Measurements from ENCODE around the gene CAPS2. TPM values are rescaled to one million over a fixed set of nuclear protein-coding genes. Genes with fewer than 3 reads are reported as not detected.
"Not testable (repeated sequence)": the region's sequence is repeated elsewhere in the genome, so short reads cannot be mapped to it uniquely, and the experiment has no call there.

Gene CAPS2
- polyA plus RNA-seq, 4 donors: 0.27 to 3.1 (median 1.5) TPM

- no peak for FAIRE-seq
- Histone ChIP-seq H3K4me1 (ENCODE audit: control insufficient read depth in 3 of 3, insufficient read depth in 2 of 3, low read depth in 1 of 3, low read length in 2 of 3) (no peaks in the 10 kb centered on the region), H3K4me3 (ENCODE audit: low read depth in 1 of 3, low read length in 3 of 3) (no peak overlapping the region), H3K27ac (ENCODE audit: low read depth in 1 of 3, low read length in 2 of 3) (no peak overlapping the region), H3K9me3 (ENCODE audit: control insufficient read depth in 2 of 2, insufficient read depth in 1 of 2, low read depth in 1 of 2, low read length in 1 of 2) (no peaks in the 10 kb centered on the region), H3K27me3 (ENCODE audit: control insufficient read depth in 3 of 3, insufficient read depth in 3 of 3, low read length in 3 of 3) (no peaks in the 10 kb centered on the region), H3K36me3 (ENCODE audit: control insufficient read depth in 3 of 3, insufficient read depth in 2 of 3, low read depth in 1 of 3, low read length in 3 of 3) (no peaks in the 10 kb centered on the region)
- no peak for DNase-seq
- WGBS, 3 donors: 70 to 77% (median 71%) methylated on average over 2 of the region's 2 CpGs
Measured at GRCh38 chr12:75350413-75350812, 20.3 kb upstream of the CAPS2 start.

- WGBS, 3 donors: 91 to 100% (median 96%) methylated on average over 4 of the region's 4 CpGs
- Histone ChIP-seq H3K36me3 (ENCODE audit: control insufficient read depth in 3 of 3, insufficient read depth in 2 of 3, low read depth in 1 of 3, low read length in 3 of 3) (no peaks in the 10 kb centered on the region), H3K4me1 (ENCODE audit: control insufficient read depth in 3 of 3, insufficient read depth in 2 of 3, low read depth in 1 of 3, low read length in 2 of 3) (no peaks in the 10 kb centered on the region), H3K4me3 (ENCODE audit: low read depth in 1 of 3, low read length in 3 of 3) (no peak overlapping the region), H3K27me3 (ENCODE audit: control insufficient read depth in 3 of 3, insufficient read depth in 3 of 3, low read length in 3 of 3) (no peaks in the 10 kb centered on the region), H3K27ac (ENCODE audit: low read depth in 1 of 3, low read length in 2 of 3) (no peak overlapping the region), H3K9me3 (ENCODE audit: control insufficient read depth in 2 of 2, insufficient read depth in 1 of 2, low read depth in 1 of 2, low read length in 1 of 2) (no peaks in the 10 kb centered on the region)
- DNase-seq (no peak), FAIRE-seq (no peak)
Measured at GRCh38 chr12:75349946-75350345, 19.8 kb upstream of the CAPS2 start.

GRCh38 chr12:75346215-75346614, 16.1 kb upstream of the CAPS2 start:
- not testable (repeated sequence) for H3K9me3 ChIP-seq (ENCODE audit: control insufficient read depth in 2 of 2, insufficient read depth in 1 of 2, low read depth in 1 of 2, low read length in 1 of 2); H3K4me1 ChIP-seq (ENCODE audit: control insufficient read depth in 3 of 3, insufficient read depth in 2 of 3, low read depth in 1 of 3, low read length in 2 of 3); FAIRE-seq; H3K27ac ChIP-seq (ENCODE audit: low read depth in 1 of 3, low read length in 2 of 3); DNase-seq; H3K4me3 ChIP-seq (ENCODE audit: low read depth in 1 of 3, low read length in 3 of 3); H3K36me3 ChIP-seq (ENCODE audit: control insufficient read depth in 3 of 3, insufficient read depth in 2 of 3, low read depth in 1 of 3, low read length in 3 of 3); H3K27me3 ChIP-seq (ENCODE audit: control insufficient read depth in 3 of 3, insufficient read depth in 3 of 3, low read length in 3 of 3)
- 73 to 91% (median 84%) methylated on average over 6 of the region's 6 CpGs for WGBS, 3 donors

- H3K9me3 ChIP-seq (ENCODE audit: control insufficient read depth in 2 of 2, insufficient read depth in 1 of 2, low read depth in 1 of 2, low read length in 1 of 2): no peaks in the 10 kb centered on the region
- H3K27ac ChIP-seq (ENCODE audit: low read depth in 1 of 3, low read length in 2 of 3): no peak overlapping the region
- FAIRE-seq (no peak), DNase-seq (no peak)
- no peak overlapping the region for H3K4me3 ChIP-seq (ENCODE audit: low read depth in 1 of 3, low read length in 3 of 3)
- H3K4me1 ChIP-seq (ENCODE audit: control insufficient read depth in 3 of 3, insufficient read depth in 2 of 3, low read depth in 1 of 3, low read length in 2 of 3): no peaks in the 10 kb centered on the region
- H3K27me3 ChIP-seq (ENCODE audit: control insufficient read depth in 3 of 3, insufficient read depth in 3 of 3, low read length in 3 of 3): no peaks in the 10 kb centered on the region
- WGBS, 3 donors: 76 to 88% (median 87%) methylated on average over 2 of the region's 2 CpGs
- H3K36me3 ChIP-seq (ENCODE audit: control insufficient read depth in 3 of 3, insufficient read depth in 2 of 3, low read depth in 1 of 3, low read length in 3 of 3): no peaks in the 10 kb centered on the region
Measured at GRCh38 chr12:75345531-75345930, 15.4 kb upstream of the CAPS2 start.

- Histone ChIP-seq H3K36me3 (ENCODE audit: control insufficient read depth in 3 of 3, insufficient read depth in 2 of 3, low read depth in 1 of 3, low read length in 3 of 3) (no peaks in the 10 kb centered on the region), H3K4me1 (ENCODE audit: control insufficient read depth in 3 of 3, insufficient read depth in 2 of 3, low read depth in 1 of 3, low read length in 2 of 3) (no peaks in the 10 kb centered on the region), H3K27ac (ENCODE audit: low read depth in 1 of 3, low read length in 2 of 3) (no peak overlapping the region), H3K4me3 (ENCODE audit: low read depth in 1 of 3, low read length in 3 of 3) (no peak overlapping the region), H3K27me3 (ENCODE audit: control insufficient read depth in 3 of 3, insufficient read depth in 3 of 3, low read length in 3 of 3) (no peaks in the 10 kb centered on the region), H3K9me3 (ENCODE audit: control insufficient read depth in 2 of 2, insufficient read depth in 1 of 2, low read depth in 1 of 2, low read length in 1 of 2) (no peaks in the 10 kb centered on the region)
- 93 to 95% (median 94%) methylated on average over 5 of the region's 5 CpGs for WGBS, 3 donors
- no peak for FAIRE-seq
- no peak for DNase-seq
Measured at GRCh38 chr12:75341873-75342272, 11.7 kb upstream of the CAPS2 start.

GRCh38 chr12:75337905-75338304, 7.8 kb upstream of the CAPS2 start:
- Histone ChIP-seq H3K4me3 (ENCODE audit: low read depth in 1 of 3, low read length in 3 of 3) (no peak overlapping the region), H3K36me3 (ENCODE audit: control insufficient read depth in 3 of 3, insufficient read depth in 2 of 3, low read depth in 1 of 3, low read length in 3 of 3) (no peaks in the 10 kb centered on the region), H3K9me3 (ENCODE audit: control insufficient read depth in 2 of 2, insufficient read depth in 1 of 2, low read depth in 1 of 2, low read length in 1 of 2) (no peaks in the 10 kb centered on the region), H3K4me1 (ENCODE audit: control insufficient read depth in 3 of 3, insufficient read depth in 2 of 3, low read depth in 1 of 3, low read length in 2 of 3) (no peaks in the 10 kb centered on the region), H3K27ac (ENCODE audit: low read depth in 1 of 3, low read length in 2 of 3) (no peak overlapping the region), H3K27me3 (ENCODE audit: control insufficient read depth in 3 of 3, insufficient read depth in 3 of 3, low read length in 3 of 3) (peaks cover 0 to 7% (median 0%) of the 10 kb centered on the region in 3 donors)
- FAIRE-seq (peak; percentile 44), DNase-seq (no peak)
- WGBS, 3 donors: 16 to 58% (median 28%) methylated on average over 1 of the region's 1 CpG

- no peak within 1 kb of the TSS for H3K27ac ChIP-seq (ENCODE audit: low read depth in 1 of 3, low read length in 2 of 3)
- 4 to 18% (median 15%) methylated on average over 23 of the region's 23 CpGs for WGBS, 3 donors
Measured at GRCh38 chr12:75334384-75335030, 4.4 kb upstream of the CAPS2 start, which contains the start of gene GLIPR1L1. TSS of gene GLIPR1L1 (plus strand) at chr12:75334670. CDS start at chr12:75334729, 59 bp downstream.

GRCh38 chr12:75327642-75328041, 2.5 kb downstream of the CAPS2 start:
- Histone ChIP-seq H3K36me3 (ENCODE audit: control insufficient read depth in 3 of 3, insufficient read depth in 2 of 3, low read depth in 1 of 3, low read length in 3 of 3) (no peaks in the 10 kb centered on the region), H3K27me3 (ENCODE audit: control insufficient read depth in 3 of 3, insufficient read depth in 3 of 3, low read length in 3 of 3) (no peaks in the 10 kb centered on the region), H3K4me3 (ENCODE audit: low read depth in 1 of 3, low read length in 3 of 3) (no peak overlapping the region), H3K4me1 (ENCODE audit: control insufficient read depth in 3 of 3, insufficient read depth in 2 of 3, low read depth in 1 of 3, low read length in 2 of 3) (no peaks in the 10 kb centered on the region), H3K9me3 (ENCODE audit: control insufficient read depth in 2 of 2, insufficient read depth in 1 of 2, low read depth in 1 of 2, low read length in 1 of 2) (no peaks in the 10 kb centered on the region), H3K27ac (ENCODE audit: low read depth in 1 of 3, low read length in 2 of 3) (no peak overlapping the region)
- FAIRE-seq: peak; percentile 88
- DNase-seq: no peak
- 82 to 94% (median 92%) methylated on average over 1 of the region's 1 CpG for whole genome bisulfite sequencing, 3 donors

More at GRCh38 chr12:75334384-75335030, 4.4 kb upstream of the CAPS2 start, which contains the start of gene GLIPR1L1:
- peaks cover 0 to 7% (median 0%) of the 10 kb centered on the region in 3 donors for H3K27me3 ChIP-seq (ENCODE audit: control insufficient read depth in 3 of 3, insufficient read depth in 3 of 3, low read length in 3 of 3)
- no peaks in the 10 kb centered on the region for H3K36me3 ChIP-seq (ENCODE audit: control insufficient read depth in 3 of 3, insufficient read depth in 2 of 3, low read depth in 1 of 3, low read length in 3 of 3)
- H3K4me1 ChIP-seq (ENCODE audit: control insufficient read depth in 3 of 3, insufficient read depth in 2 of 3, low read depth in 1 of 3, low read length in 2 of 3): no peaks in the 10 kb centered on the region
- no peaks in the 10 kb centered on the region for H3K9me3 ChIP-seq (ENCODE audit: control insufficient read depth in 2 of 2, insufficient read depth in 1 of 2, low read depth in 1 of 2, low read length in 1 of 2)
- DNase-seq: peak; percentile 80 to 88
- H3K4me3 ChIP-seq (ENCODE audit: low read depth in 1 of 3, low read length in 3 of 3): no peak within 1 kb of the TSS
- FAIRE-seq: no peak

GRCh38 chr12:75323663-75324062, 6.5 kb downstream of the CAPS2 start:
- H3K27me3 ChIP-seq (ENCODE audit: control insufficient read depth in 3 of 3, insufficient read depth in 3 of 3, low read length in 3 of 3): no peaks in the 10 kb centered on the region
- DNase-seq (no peak), FAIRE-seq (no peak)
- no peaks in the 10 kb centered on the region for H3K9me3 ChIP-seq (ENCODE audit: control insufficient read depth in 2 of 2, insufficient read depth in 1 of 2, low read depth in 1 of 2, low read length in 1 of 2)
- H3K4me3 ChIP-seq (ENCODE audit: low read depth in 1 of 3, low read length in 3 of 3): no peak overlapping the region
- H3K27ac ChIP-seq (ENCODE audit: low read depth in 1 of 3, low read length in 2 of 3): no peak overlapping the region
- no peaks in the 10 kb centered on the region for H3K36me3 ChIP-seq (ENCODE audit: control insufficient read depth in 3 of 3, insufficient read depth in 2 of 3, low read depth in 1 of 3, low read length in 3 of 3)
- 71 to 93% (median 73%) methylated on average over 3 of the region's 3 CpGs for WGBS, 3 donors
- no peaks in the 10 kb centered on the region for H3K4me1 ChIP-seq (ENCODE audit: control insufficient read depth in 3 of 3, insufficient read depth in 2 of 3, low read depth in 1 of 3, low read length in 2 of 3)
